H54 (cell line): ENCODE results near the gene DTD1.
A peak's percentile ranks its signal among the peaks of the same experiment; 100 is the strongest.

Experiments
- DNase-seq: peaks from one replicate; pipeline ENCODE4 v3.0.0; 2011; ENCODE audit warnings: low spot score, mixed read lengths; ENCODE audit not compliant: insufficient read length
- FAIRE-seq: peaks from 3 replicates; lab custom pipeline; 2011; peaks lifted over from hg19 to GRCh38; lab: Jason Lieb, UNC
- POLR2A ChIP-seq: IDR thresholded peaks from 2 replicates; pipeline ENCODE4 v1.6.1; 2011; ENCODE audit warnings: low read depth, mild to moderate bottlenecking, low read length

The DTD1 gene

GRCh38 chr20:18685406-18685805, 97.6 kb downstream of the DTD1 start:
- no peak for DNase-seq
- TF ChIP-seq POLR2A: no peak
- FAIRE-seq: no peak

- no peak for FAIRE-seq
- DNase-seq: no peak
- TF ChIP-seq POLR2A: no peak
These were observed 98.8 kb downstream of the DTD1 start for GRCh38 chr20:18686696-18687095.

- no peak for TF ChIP-seq POLR2A
- FAIRE-seq (no peak), DNase-seq (no peak)
These were observed 100.8 kb downstream of the DTD1 start for GRCh38 chr20:18688676-18689075.

- FAIRE-seq: no peak
- no peak for DNase-seq
- no peak for TF ChIP-seq POLR2A
These were observed 101.7 kb downstream of the DTD1 start for GRCh38 chr20:18689557-18689956.

GRCh38 chr20:18692447-18692846, 104.6 kb downstream of the DTD1 start:
- FAIRE-seq (no peak), DNase-seq (no peak)
- no peak for TF ChIP-seq POLR2A

- DNase-seq (no peak), FAIRE-seq (no peak)
- TF ChIP-seq POLR2A: no peak
These were observed 106.2 kb downstream of the DTD1 start for GRCh38 chr20:18694071-18694470.

GRCh38 chr20:18695175-18695574, 107.3 kb downstream of the DTD1 start:
- DNase-seq (no peak), FAIRE-seq (no peak)
- no peak for TF ChIP-seq POLR2A

- no peak for FAIRE-seq
- DNase-seq: no peak
- TF ChIP-seq POLR2A: no peak
These were observed 111.0 kb downstream of the DTD1 start for GRCh38 chr20:18698735-18699380.

- no peak for TF ChIP-seq POLR2A
- FAIRE-seq: no peak
- DNase-seq: no peak
These were observed 114.1 kb downstream of the DTD1 start for GRCh38 chr20:18701969-18702368.

- DNase-seq (no peak), FAIRE-seq (no peak)
- TF ChIP-seq POLR2A: no peak
These were observed 114.9 kb downstream of the DTD1 start for GRCh38 chr20:18702736-18703135.

GRCh38 chr20:18705490-18705889, 117.6 kb downstream of the DTD1 start:
- no peak for TF ChIP-seq POLR2A
- FAIRE-seq (no peak), DNase-seq (peak; percentile 45)

GRCh38 chr20:18705910-18706309, 118.1 kb downstream of the DTD1 start:
- FAIRE-seq (no peak), DNase-seq (no peak)
- TF ChIP-seq POLR2A: no peak

- no peak for TF ChIP-seq POLR2A
- no peak for FAIRE-seq
These were observed 124.3 kb downstream of the DTD1 start for GRCh38 chr20:18712131-18712530.

GRCh38 chr20:18712882-18713281, 125.0 kb downstream of the DTD1 start:
- FAIRE-seq (no peak), DNase-seq (no peak)
- no peak for TF ChIP-seq POLR2A

More at GRCh38 chr20:18712131-18712530, 124.3 kb downstream of the DTD1 start:
- no peak for DNase-seq

GRCh38 chr20:18715564-18715963, 127.7 kb downstream of the DTD1 start:
- no peak for TF ChIP-seq POLR2A
- DNase-seq (no peak), FAIRE-seq (no peak)
